Left ventricle myocardium inferior (tissue), 1 donor: ENCODE data around the gene SULT1C4. TPM values are rescaled to one million over a fixed set of nuclear protein-coding genes. Genes with fewer than 3 reads are reported as not detected.

Experiments
- DNase-seq: peaks from one replicate; pipeline ENCODE4 v3.0.0-alpha.2; 2020
- H3K27ac ChIP-seq: fragments of 200-600 bp; replicated peaks from 2 replicates; pipeline ENCODE4 v1.8.0; 2021
- H3K27me3 ChIP-seq: fragments of 200-600 bp; 2 replicates; pipeline ENCODE4 v1.8.0; 2021; ENCODE audit warnings: low read depth
- H3K36me3 ChIP-seq: fragments of 200-600 bp; 2 replicates; pipeline ENCODE4 v1.8.0; 2021
- H3K4me1 ChIP-seq: fragments of 200-600 bp; 2 replicates; pipeline ENCODE4 v1.8.0; 2021
- H3K4me3 ChIP-seq: fragments of 200-600 bp; 2 replicates; pipeline ENCODE4 v1.8.0; 2021; ENCODE audit warnings: mild to moderate bottlenecking, moderate library complexity
- H3K9me3 ChIP-seq: fragments of 200-600 bp; replicated peaks from 2 replicates; pipeline ENCODE4 v1.8.0; 2021
- intact Hi-C: fragments of 100-400 bp; cut with micrococcal nuclease; formaldehyde crosslinking; loops from one replicate; pipeline ENCODE4 v1.11.0; 2022
- total RNA-seq: library from RNA; stranded (reverse); fragmentation: NEBNext Ultra II Directional; extraction: Animal tissue kit (Norgen Biotek cat#: 25700); gene quantifications from one replicate; pipeline ENCODE4 v1.2.1, GENCODE V29; 2021
- TF ChIP-seq, protein P1 (sequence below): fragments of 200-600 bp; IDR thresholded peaks from 2 replicates; pipeline ENCODE4 v1.8.0; 2021; ENCODE audit warnings: antibody characterized with exemption, mild to moderate bottlenecking, borderline replicate concordance
- donor health status: DM: no; HTN: yes; CAD: no; lungs with severe emphysema.

SULT1C4 gene
- total RNA-seq, 1 donor from 2014 or later, result 2.7 TPM

DNA sequence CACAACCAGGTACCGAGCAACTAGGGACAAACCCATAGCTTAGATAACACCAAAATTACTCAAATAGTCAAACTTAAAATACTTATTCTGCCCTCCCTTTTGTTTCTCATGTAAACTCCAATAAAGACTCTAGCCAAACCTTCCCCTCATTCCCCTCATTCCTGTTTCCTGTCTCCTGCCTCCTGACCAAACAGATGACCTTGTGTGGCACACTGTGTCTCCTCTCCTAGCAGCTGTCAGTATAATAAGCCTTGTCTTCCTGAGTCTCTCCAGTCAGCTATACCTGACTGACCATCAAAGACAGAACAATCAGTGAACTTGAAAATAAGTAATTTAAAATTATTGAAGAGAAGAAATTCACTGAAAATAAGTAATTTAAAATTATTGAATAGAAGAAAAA is 14.3 kb downstream of the SULT1C4 start:
- no peak overlapping the region for H3K27ac ChIP-seq
- TF ChIP-seq, protein P1, sequence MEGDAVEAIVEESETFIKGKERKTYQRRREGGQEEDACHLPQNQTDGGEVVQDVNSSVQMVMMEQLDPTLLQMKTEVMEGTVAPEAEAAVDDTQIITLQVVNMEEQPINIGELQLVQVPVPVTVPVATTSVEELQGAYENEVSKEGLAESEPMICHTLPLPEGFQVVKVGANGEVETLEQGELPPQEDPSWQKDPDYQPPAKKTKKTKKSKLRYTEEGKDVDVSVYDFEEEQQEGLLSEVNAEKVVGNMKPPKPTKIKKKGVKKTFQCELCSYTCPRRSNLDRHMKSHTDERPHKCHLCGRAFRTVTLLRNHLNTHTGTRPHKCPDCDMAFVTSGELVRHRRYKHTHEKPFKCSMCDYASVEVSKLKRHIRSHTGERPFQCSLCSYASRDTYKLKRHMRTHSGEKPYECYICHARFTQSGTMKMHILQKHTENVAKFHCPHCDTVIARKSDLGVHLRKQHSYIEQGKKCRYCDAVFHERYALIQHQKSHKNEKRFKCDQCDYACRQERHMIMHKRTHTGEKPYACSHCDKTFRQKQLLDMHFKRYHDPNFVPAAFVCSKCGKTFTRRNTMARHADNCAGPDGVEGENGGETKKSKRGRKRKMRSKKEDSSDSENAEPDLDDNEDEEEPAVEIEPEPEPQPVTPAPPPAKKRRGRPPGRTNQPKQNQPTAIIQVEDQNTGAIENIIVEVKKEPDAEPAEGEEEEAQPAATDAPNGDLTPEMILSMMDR, result no peak
- intact Hi-C loops, result no loop called here
- H3K36me3 ChIP-seq, result peaks cover 19% of the 10 kb centered on the region
- no peaks in the 10 kb centered on the region for H3K4me1 ChIP-seq
- H3K9me3 ChIP-seq, result peaks cover 42% of the 10 kb centered on the region
- H3K4me3 ChIP-seq, result no peak overlapping the region
- no peak for DNase-seq
- H3K27me3 ChIP-seq, result no peaks in the 10 kb centered on the region

- Histone ChIP-seq H3K27ac (no peak overlapping the region), H3K36me3 (peaks cover 8% of the 10 kb centered on the region), H3K4me3 (no peak overlapping the region), H3K4me1 (no peaks in the 10 kb centered on the region), H3K9me3 (peaks cover 49% of the 10 kb centered on the region), H3K27me3 (no peaks in the 10 kb centered on the region)
- DNase-seq, result no peak
- TF ChIP-seq, protein P1, result no peak
- intact Hi-C loops, result no loop called here
Observed at GRCh38 chr2:108393197-108393596, 15.4 kb downstream of the SULT1C4 start.

DNA sequence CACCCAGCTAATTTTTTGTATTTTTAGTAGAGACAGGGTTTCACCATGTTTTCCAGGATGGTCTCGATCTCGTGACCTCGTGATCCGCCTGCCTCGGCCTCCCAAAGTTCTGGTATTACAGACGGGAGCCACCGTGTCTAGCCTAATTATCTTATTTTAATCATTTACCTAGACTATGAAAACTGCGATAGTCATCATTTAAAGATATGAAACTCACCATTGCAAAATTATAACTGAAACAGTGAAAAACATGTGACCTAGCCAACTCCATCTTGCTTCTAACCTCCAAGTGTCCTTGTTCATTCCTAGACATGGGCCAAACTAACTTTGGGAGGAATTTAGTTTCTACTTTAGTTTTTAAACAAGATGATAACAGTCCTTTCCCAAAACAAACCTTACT is 17.4 kb downstream of the SULT1C4 start:
- H3K4me1 ChIP-seq, result no peaks in the 10 kb centered on the region
- H3K4me3 ChIP-seq, result no peak overlapping the region
- H3K27ac ChIP-seq, result no peak overlapping the region
- TF ChIP-seq, protein P1, result no peak
- H3K36me3 ChIP-seq, result no peaks in the 10 kb centered on the region
- no peak for DNase-seq
- intact Hi-C loops, result no loop called here
- no peaks in the 10 kb centered on the region for H3K27me3 ChIP-seq
- H3K9me3 ChIP-seq, result peaks cover 69% of the 10 kb centered on the region

DNA sequence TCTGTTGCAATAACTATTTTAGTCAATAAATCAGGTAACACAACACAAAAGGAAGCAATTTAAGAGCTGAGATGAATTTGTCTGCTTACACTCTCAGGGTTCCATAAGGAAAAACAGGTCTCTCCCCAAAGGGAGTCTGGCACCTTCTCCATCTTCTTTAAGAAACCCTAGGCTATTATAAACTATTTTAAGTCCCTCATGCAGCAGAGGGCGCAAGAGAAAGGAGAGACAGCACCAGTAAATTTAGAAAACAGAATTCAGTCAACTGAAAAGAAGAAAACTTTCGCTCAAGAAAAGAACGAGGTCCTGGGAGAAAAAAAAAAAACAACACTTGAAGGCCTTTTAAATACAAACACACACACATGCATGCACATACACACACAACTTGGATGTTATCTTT is 19.1 kb downstream of the SULT1C4 start:
- Histone ChIP-seq H3K9me3 (peaks cover 78% of the 10 kb centered on the region), H3K27ac (no peak overlapping the region), H3K4me1 (no peaks in the 10 kb centered on the region), H3K4me3 (no peak overlapping the region), H3K27me3 (no peaks in the 10 kb centered on the region), H3K36me3 (no peaks in the 10 kb centered on the region)
- intact Hi-C loops, result no loop called here
- no peak for DNase-seq
- TF ChIP-seq, protein P1, result peak; percentile 18

GRCh38 chr2:108399479-108399878 is 21.7 kb downstream of the SULT1C4 start:
- DNase-seq, result no peak
- Histone ChIP-seq H3K9me3 (peaks cover 58% of the 10 kb centered on the region), H3K27ac (no peak overlapping the region), H3K4me3 (no peak overlapping the region), H3K4me1 (no peaks in the 10 kb centered on the region), H3K27me3 (no peaks in the 10 kb centered on the region), H3K36me3 (no peaks in the 10 kb centered on the region)
- intact Hi-C loops, result no loop called here
- TF ChIP-seq, protein P1, result no peak

GRCh38 chr2:108401800-108402199 is 24.0 kb downstream of the SULT1C4 start:
- no peaks in the 10 kb centered on the region for H3K36me3 ChIP-seq
- H3K9me3 ChIP-seq, result peaks cover 67% of the 10 kb centered on the region
- H3K4me3 ChIP-seq, result no peak overlapping the region
- no peak for DNase-seq
- intact Hi-C loops, result no loop called here
- no peak overlapping the region for H3K27ac ChIP-seq
- H3K4me1 ChIP-seq, result no peaks in the 10 kb centered on the region
- TF ChIP-seq, protein P1, result no peak
- no peaks in the 10 kb centered on the region for H3K27me3 ChIP-seq
